ENCODE results near the gene TCIRG1.

TCIRG1 gene

GRCh38 chr11:68044898-68045351 lies 6.1 kb downstream of the TCIRG1 start:
- Histone ChIP-seq H3K27me3 (ENCODE audit: insufficient read depth, poor library complexity, severe bottlenecking) (no peaks in the 10 kb centered on the region), H3K27ac (replicated peaks) (no peak overlapping the region), H3K4me3 (replicated peaks; ENCODE audit: insufficient read depth, low read length) (no peak overlapping the region)
- DNase-seq (ENCODE audit: low read depth in 1 of 2, low spot score in 1 of 2), result peak in 1 of 2 experiments; percentile 32
- TF ChIP-seq CTCF (IDR thresholded peaks at IDR 0.05; ENCODE audit: insufficient read depth, low read length) (no peak), POLR2AphosphoS5 (IDR thresholded peaks at IDR 0.05; ENCODE audit: low read depth) (no peak), REST (IDR thresholded peaks at IDR 0.05; ENCODE audit: insufficient replicate concordance, low read depth) (no peak), GABPA (IDR thresholded peaks at IDR 0.05; ENCODE audit: low read depth) (no peak), SPI1 (IDR thresholded peaks at IDR 0.05; ENCODE audit: borderline replicate concordance, low read depth) (no peak)

- TF ChIP-seq REST (IDR thresholded peaks at IDR 0.05; ENCODE audit: insufficient replicate concordance, low read depth) (no peak), CTCF (IDR thresholded peaks at IDR 0.05; ENCODE audit: insufficient read depth, low read length) (no peak), SPI1 (IDR thresholded peaks at IDR 0.05; ENCODE audit: borderline replicate concordance, low read depth) (no peak), GABPA (IDR thresholded peaks at IDR 0.05; ENCODE audit: low read depth) (no peak), POLR2AphosphoS5 (IDR thresholded peaks at IDR 0.05; ENCODE audit: low read depth) (no peak; the same call in 1 of the 2 replicates)
- Histone ChIP-seq H3K27me3 (ENCODE audit: insufficient read depth, poor library complexity, severe bottlenecking) (no peaks in the 10 kb centered on the region), H3K4me3 (replicated peaks; ENCODE audit: insufficient read depth, low read length) (no peak overlapping the region), H3K27ac (replicated peaks) (no peak overlapping the region)
- peak in 1 of 2 experiments; percentile 27 for DNase-seq (ENCODE audit: low read depth in 1 of 2, low spot score in 1 of 2)
Measured at GRCh38 chr11:68047437-68048290, 8.8 kb downstream of the TCIRG1 start.

- DNase-seq (ENCODE audit: low read depth in 1 of 2, low spot score in 1 of 2), result peak in 1 of 2 experiments; percentile 35
- TF ChIP-seq POLR2AphosphoS5 (IDR thresholded peaks at IDR 0.05; ENCODE audit: low read depth) (peak; percentile 23; the same call in 1 of the 2 replicates), SPI1 (IDR thresholded peaks at IDR 0.05; ENCODE audit: borderline replicate concordance, low read depth) (no peak), REST (IDR thresholded peaks at IDR 0.05; ENCODE audit: insufficient replicate concordance, low read depth) (no peak), GABPA (IDR thresholded peaks at IDR 0.05; ENCODE audit: low read depth) (no peak), CTCF (IDR thresholded peaks at IDR 0.05; ENCODE audit: insufficient read depth, low read length) (no peak)
- H3K4me3 ChIP-seq (replicated peaks; ENCODE audit: insufficient read depth, low read length), result no peak overlapping the region
- no peaks in the 10 kb centered on the region for H3K27me3 ChIP-seq (ENCODE audit: insufficient read depth, poor library complexity, severe bottlenecking)
- H3K27ac ChIP-seq (replicated peaks), result no peak overlapping the region
Measured at GRCh38 chr11:68048681-68049508, 10.1 kb downstream of the TCIRG1 start.

Measured in HL-60 (cell line).